Endothelial cell of umbilical vein (primary cell): ENCODE data around the gene COL18A1. TPM values are rescaled to one million over a fixed set of nuclear protein-coding genes. Genes with fewer than 3 reads are reported as not detected.

Experiments used
- BruUV-seq: library from RNA; stranded (reverse); fragments of 400-500 nt; replicated peaks from 2 replicates; lab custom pipeline; 2021; lab: Mats Ljungman, UMichigan
- CTCF ChIA-PET: fragments of 300-600, 350-600 bp; sonication (Branson Sonifier 250); formaldehyde crosslinking; loops from one replicate; lab custom pipeline; 2021; ENCODE audit warnings: antibody characterized with exemption, inconsistent platforms; lab: Charles Lee
- POLR2A ChIA-PET: fragments of 300-600, 350-600 bp; sonication (Branson Sonifier 250); formaldehyde crosslinking; loops from one replicate; lab custom pipeline; 2021; ENCODE audit warnings: antibody characterized with exemption, inconsistent platforms; lab: Charles Lee
- DNase-seq: peaks from one replicate; pipeline ENCODE4 v3.0.0-alpha.2; 2011; ENCODE audit warnings: low read depth, low spot score
- FAIRE-seq: peaks from 2 replicates; lab custom pipeline; 2011; peaks lifted over from hg19 to GRCh38; lab: Jason Lieb, UNC
- H2AFZ ChIP-seq: 2 replicates; pipeline ENCODE4 v1.6.0; 2012; ENCODE audit warnings: low read depth, low read length, control low read depth, inconsistent platforms
- H3K27ac ChIP-seq: 2 replicates; pipeline ENCODE4 v1.5.1; 2011; ENCODE audit warnings: low read depth, mild to moderate bottlenecking, control low read depth, low read length, moderate library complexity; ENCODE audit not compliant: insufficient read depth
- H3K27me3 ChIP-seq, 2 experiments: 2 replicates each; pipeline versions ENCODE4 v1.6.0 to v1.6.1; 2011; ENCODE audit warnings: low read length in 2 of 2, mixed read lengths in 1 of 2; ENCODE audit not compliant: control insufficient read depth in 2 of 2, insufficient read depth in 2 of 2
- H3K36me3 ChIP-seq, 2 experiments: 2 replicates in 1 of 2; 3 replicates in 1 of 2; pipeline ENCODE4 v1.5.1; 2011; ENCODE audit warnings: low read length in 2 of 2, mild to moderate bottlenecking in 1 of 2, moderate library complexity in 1 of 2; ENCODE audit not compliant: control insufficient read depth in 2 of 2, insufficient read depth in 2 of 2; ENCODE audit errors: extremely low read depth in 1 of 2
- H3K4me1 ChIP-seq: 3 replicates; pipeline ENCODE4 v1.5.1; 2011; ENCODE audit warnings: mild to moderate bottlenecking, low read length; ENCODE audit not compliant: control insufficient read depth, insufficient read depth; ENCODE audit errors: extremely low read depth
- H3K4me2 ChIP-seq: 2 replicates; pipeline ENCODE4 v1.6.1; 2011; ENCODE audit warnings: low read length, control low read depth, mixed read lengths; ENCODE audit not compliant: insufficient read depth
- H3K4me3 ChIP-seq, 3 experiments: fragments of 200-600 bp in 1 of 3; sonication (generic), shearing (Covaris generic) in 1 of 3; replicated peaks in 1 of 3; 2 replicates each; pipeline ENCODE4 v1.5.1; 2011 to 2016; ENCODE audit warnings: control low read depth in 3 of 3, low read length in 3 of 3, mild to moderate bottlenecking in 2 of 3, inconsistent platforms in 1 of 3, low read depth in 1 of 3, moderate library complexity in 1 of 3; ENCODE audit not compliant: insufficient read depth in 1 of 3
- H3K79me2 ChIP-seq: 2 replicates; pipeline ENCODE4 v1.6.0; 2012; ENCODE audit warnings: low read length, inconsistent platforms; ENCODE audit not compliant: control insufficient read depth, insufficient read depth
- H3K9ac ChIP-seq: replicated peaks from 2 replicates; pipeline ENCODE3; 2011; ENCODE audit warnings: low read length, control low read depth; ENCODE audit not compliant: insufficient read depth; ENCODE audit errors: extremely low read depth
- H3K9me1 ChIP-seq: replicated peaks from 3 replicates; pipeline ENCODE4 v1.6.0; 2011; ENCODE audit warnings: mild to moderate bottlenecking, low read length; ENCODE audit not compliant: control insufficient read depth, insufficient read depth; ENCODE audit errors: extremely low read depth
- H3K9me3 ChIP-seq: replicated peaks from 2 replicates; pipeline ENCODE4 v1.5.1; 2012; ENCODE audit warnings: low read length, inconsistent platforms; ENCODE audit not compliant: control insufficient read depth, insufficient read depth
- H4K20me1 ChIP-seq: replicated peaks from 2 replicates; pipeline ENCODE3; 2011; ENCODE audit warnings: mild to moderate bottlenecking, low read length; ENCODE audit not compliant: control insufficient read depth, insufficient read depth; ENCODE audit errors: extremely low read depth
- CTCF ChIP-seq, 2 donors: IDR thresholded peaks; 1 replicate in 1 of 2; 2 replicates in 1 of 2; pipeline ENCODE4 v1.5.1; 2011; ENCODE audit warnings: low read length in 2 of 2, mild to moderate bottlenecking in 2 of 2, moderate library complexity in 2 of 2, control low read depth in 1 of 2, inconsistent platforms in 1 of 2, low read depth in 1 of 2; ENCODE audit not compliant: insufficient read depth in 1 of 2; ENCODE audit errors: extremely low read depth in 1 of 2
- EZH2 ChIP-seq: IDR thresholded peaks from 2 replicates; pipeline ENCODE4 v1.6.1; 2012; ENCODE audit warnings: borderline replicate concordance, low read depth, mild to moderate bottlenecking, moderate library complexity, low read length, inconsistent platforms; ENCODE audit not compliant: severe bottlenecking
- FOS ChIP-seq: IDR thresholded peaks from 2 replicates; pipeline ENCODE4 v1.6.1; 2011; ENCODE audit warnings: mild to moderate bottlenecking, low read length, moderate library complexity, borderline replicate concordance; ENCODE audit not compliant: insufficient read depth
- GATA2 ChIP-seq: IDR thresholded peaks from 2 replicates; pipeline ENCODE4 v1.7.0; 2011; ENCODE audit warnings: low read depth, mild to moderate bottlenecking, moderate library complexity, mixed read lengths, low read length; ENCODE audit not compliant: insufficient read length, insufficient read depth
- JUN ChIP-seq: IDR thresholded peaks from 2 replicates; pipeline ENCODE4 v1.6.1; 2011; ENCODE audit warnings: borderline replicate concordance, low read depth; ENCODE audit not compliant: insufficient read length, insufficient read depth
- MYC ChIP-seq: IDR thresholded peaks from one replicate; pipeline ENCODE4 v1.6.1; 2011; ENCODE audit warnings: mild to moderate bottlenecking, low read depth, low read length
- POLR2A ChIP-seq: IDR thresholded peaks from 2 replicates; pipeline ENCODE4 v1.6.1; 2012; ENCODE audit warnings: low read depth, mild to moderate bottlenecking, control low read depth, low read length
- POLR2AphosphoS5 ChIP-seq: IDR thresholded peaks from 2 replicates; pipeline ENCODE4 v1.6.1; 2012; ENCODE audit warnings: low read depth, mild to moderate bottlenecking, control low read depth, low read length, moderate library complexity; ENCODE audit not compliant: insufficient read depth
- dilution Hi-C: fragments of 300-500 bp; cut with MboI; formaldehyde crosslinking; loops from one replicate; pipeline ENCODE4 v1.15.0; 2019; ENCODE audit warnings: low sequenced_read_pairs; ENCODE audit not compliant: extremely low pct_ligation_motif_present
- intact Hi-C: fragments of 100-400 bp; cut with micrococcal nuclease; formaldehyde crosslinking; loops from one replicate; pipeline ENCODE4 v1.10.0; 2022
- polyA plus RNA-seq, 4 experiments: library from polyadenylated mRNA; depleted of rRNA in 3 of 4; stranded (reverse) in 3 of 4; unstranded in 1 of 4; fragments of >200 nt; gene quantifications; 2 replicates each; pipeline versions ENCODE4 v1.2.1 to v1.2.3, GENCODE V29; 2011 to 2012; ENCODE audit warnings: missing spikeins in 1 of 4
- total RNA-seq: library from RNA; stranded (reverse); gene quantifications from 2 replicates; pipeline ENCODE4 v1.2.3, GENCODE V29; 2021
- TF ChIP-seq, protein P1 (sequence below): IDR thresholded peaks from 2 replicates; pipeline ENCODE4 v1.6.1; 2011; ENCODE audit not compliant: insufficient read depth, insufficient read length

Gene COL18A1
- total and polyA plus RNA-seq, 2 donors (not counting 3 experiments of a cell fraction or from before 2014, with no cell fraction given) = 198 to 252 TPM

DNA sequence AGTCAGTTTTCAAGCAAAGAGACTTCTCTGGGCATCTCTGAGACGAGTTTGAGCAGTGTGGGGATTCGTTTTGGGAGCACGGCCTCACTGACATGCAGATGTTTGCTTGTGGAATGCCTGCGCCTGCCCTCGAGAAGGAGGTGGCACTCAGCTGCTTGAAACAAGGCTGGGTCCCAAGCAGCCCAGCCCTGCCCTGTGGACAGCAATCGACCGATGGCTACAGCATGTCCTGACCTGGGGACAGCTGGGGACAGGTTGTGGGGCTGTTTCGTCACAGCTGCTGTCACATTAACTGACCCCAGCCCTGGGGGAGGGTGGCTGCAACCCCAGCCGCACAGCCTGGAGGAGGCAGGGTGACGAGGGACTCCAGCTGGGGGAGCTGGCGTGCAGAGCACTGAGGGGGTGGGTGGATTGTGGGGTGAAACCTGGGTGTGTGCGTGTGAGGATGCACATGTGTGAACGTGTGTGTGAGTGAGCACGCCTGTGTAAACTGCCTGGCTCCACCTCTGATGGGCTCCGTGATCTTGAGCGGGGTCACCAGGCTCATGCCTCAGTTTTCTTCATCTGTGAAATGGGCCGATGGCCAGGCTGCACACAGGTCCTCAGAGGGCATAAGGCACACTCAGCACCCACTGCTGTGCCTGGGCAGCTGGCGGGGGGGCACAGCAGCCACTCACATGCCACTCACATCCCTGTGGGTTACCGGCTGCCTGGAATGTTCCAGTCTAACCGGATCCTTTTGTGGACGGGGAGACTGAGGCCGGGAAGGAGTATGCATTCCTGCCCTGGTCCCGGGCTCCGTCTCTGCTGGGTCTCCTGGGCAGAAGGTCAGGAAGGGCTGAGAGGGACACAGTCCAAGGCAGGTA, 49.3 kb downstream of the COL18A1 start:
- dilution Hi-C loops (no loop called here), intact Hi-C loops (no loop called here)
- BruUV-seq = no TSS peak
- no peaks in the 10 kb centered on the region for H3K9me3 ChIP-seq
- ChIA-PET POLR2A (no interaction called here), CTCF (no interaction called here)
- peaks cover 0 to 5% of the 10 kb centered on the region in 2 experiments for H3K36me3 ChIP-seq
- no peaks in the 10 kb centered on the region for H4K20me1 ChIP-seq
- peaks cover 48% of the 10 kb centered on the region for H3K79me2 ChIP-seq
- DNase-seq (no peak), FAIRE-seq (no peak)
- no peak overlapping the region for H3K4me3 ChIP-seq
- no peaks in the 10 kb centered on the region for H3K4me1 ChIP-seq
- H3K9ac ChIP-seq = no peak overlapping the region
- no peak overlapping the region for H3K4me2 ChIP-seq
- TF ChIP-seq EZH2 (no peak), JUN (no peak), FOS (no peak), POLR2AphosphoS5 (no peak), CTCF (IDR thresholded peaks at IDR 0.05; ENCODE audit: extremely low read depth in 1 of 2, insufficient read depth in 1 of 2, low read depth in 1 of 2, low read length in 2 of 2) (no peak), GATA2 (no peak), POLR2A (no peak), MYC (no peak)
- TF ChIP-seq, protein P1, sequence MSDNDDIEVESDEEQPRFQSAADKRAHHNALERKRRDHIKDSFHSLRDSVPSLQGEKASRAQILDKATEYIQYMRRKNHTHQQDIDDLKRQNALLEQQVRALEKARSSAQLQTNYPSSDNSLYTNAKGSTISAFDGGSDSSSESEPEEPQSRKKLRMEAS = no peak
- no peaks in the 10 kb centered on the region for H3K9me1 ChIP-seq
- no peaks in the 10 kb centered on the region for H3K27me3 ChIP-seq
- H2AFZ ChIP-seq = no peak overlapping the region
- H3K27ac ChIP-seq = no peak overlapping the region
